HEK293 (cell line): Measurements from ENCODE around the gene PHYH.

Experiments used
- CTCF ChIA-PET: fragments of 350-600 bp; formaldehyde crosslinking; extraction: SDS; loops from one replicate; lab custom pipeline; 2021; ENCODE audit warnings: antibody characterized with exemption; lab: Yijun Ruan, JAX
- POLR2A ChIA-PET: fragments of 300-600 bp; formaldehyde crosslinking; extraction: SDS; loops from one replicate; lab custom pipeline; 2020; ENCODE audit warnings: antibody characterized with exemption, inconsistent platforms; lab: Yijun Ruan, JAX
- H3K27ac ChIP-seq: fragments of 200-500 bp; sonication (Bioruptor generic); 2 replicates; pipeline ENCODE4 v1.5.1; 2014; ENCODE audit warnings: low read depth, low read length, control low read depth, inconsistent platforms; ENCODE audit errors: extremely low read depth
- H3K36me3 ChIP-seq, 2 experiments: fragments of 200-500 bp in 1 of 2; sonication (Bioruptor generic) in 1 of 2; 1 replicate in 1 of 2; 2 replicates in 1 of 2; pipeline ENCODE4 v1.5.1; 2014 to 2017; ENCODE audit warnings: inconsistent platforms in 2 of 2, low read length in 2 of 2; ENCODE audit not compliant: control insufficient read depth in 2 of 2, insufficient read depth in 1 of 2
- H3K4me1 ChIP-seq: fragments of 200-500 bp; sonication (Bioruptor generic); 2 replicates; pipeline ENCODE4 v1.5.1; 2014; ENCODE audit warnings: mild to moderate bottlenecking, low read length, inconsistent platforms; ENCODE audit not compliant: control insufficient read depth, insufficient read depth
- H3K4me3 ChIP-seq: 2 replicates; pipeline ENCODE4 v1.5.1; 2011; ENCODE audit warnings: low read depth, mild to moderate bottlenecking, control low read depth, low read length, moderate library complexity
- H3K9me3 ChIP-seq: fragments of 200-500 bp; sonication (Bioruptor generic); 2 replicates; pipeline ENCODE4 v1.5.1; 2014; ENCODE audit warnings: low read depth, low read length, inconsistent platforms; ENCODE audit not compliant: control insufficient read depth, insufficient read depth
- GLI4 ChIP-seq: fragments of 450-650 bp; formaldehyde crosslinking; IDR thresholded peaks from 2 replicates; pipeline ENCODE4 v1.5.1; 2016; ENCODE audit warnings: missing biosample characterization, missing genetic modification characterization
- PATZ1 ChIP-seq: fragments of 450-650 bp; formaldehyde crosslinking; IDR thresholded peaks from 2 replicates; pipeline ENCODE4 v1.5.1; 2016; ENCODE audit warnings: missing biosample characterization, missing genetic modification characterization
- PRDM4 ChIP-seq: fragments of 450-650 bp; formaldehyde crosslinking; IDR thresholded peaks from 2 replicates; pipeline ENCODE4 v1.5.1; 2017; ENCODE audit warnings: missing biosample characterization, missing genetic modification characterization
- YY1 ChIP-seq: fragments of 450-650 bp; formaldehyde crosslinking; IDR thresholded peaks from 2 replicates; pipeline ENCODE4 v1.5.1; 2018; ENCODE audit warnings: missing biosample characterization, missing genetic modification characterization
- ZBTB49 ChIP-seq: fragments of 450-650 bp; formaldehyde crosslinking; IDR thresholded peaks from 2 replicates; pipeline ENCODE4 v1.5.1; 2016; ENCODE audit warnings: missing biosample characterization, missing genetic modification characterization, low read depth
- ZBTB6 ChIP-seq: fragments of 450-650 bp; formaldehyde crosslinking; IDR thresholded peaks from 2 replicates; pipeline ENCODE4 v1.5.1; 2017; ENCODE audit warnings: missing biosample characterization, missing genetic modification characterization
- ZNF146 ChIP-seq: fragments of 450-650 bp; formaldehyde crosslinking; IDR thresholded peaks from 2 replicates; pipeline ENCODE4 v1.5.1; 2016; ENCODE audit warnings: missing biosample characterization, missing genetic modification characterization
- ZNF248 ChIP-seq: fragments of 450-650 bp; formaldehyde crosslinking; IDR thresholded peaks from 2 replicates; pipeline ENCODE4 v1.5.1; 2017; ENCODE audit warnings: missing biosample characterization, missing genetic modification characterization
- ZNF274 ChIP-seq, 2 experiments: fragments of 200-500 bp in 1 of 2; fragments of 450-650 bp in 1 of 2; sonication (Bioruptor generic) in 1 of 2; formaldehyde crosslinking in 1 of 2; IDR thresholded peaks; 2 replicates each; pipeline versions ENCODE4 v1.5.1 to v1.6.1; 2014 to 2016; ENCODE audit warnings: borderline replicate concordance in 1 of 2, inconsistent platforms in 1 of 2, low read length in 1 of 2, missing biosample characterization in 1 of 2, missing genetic modification characterization in 1 of 2
- ZNF48 ChIP-seq: fragments of 450-650 bp; formaldehyde crosslinking; IDR thresholded peaks from 2 replicates; pipeline ENCODE4 v1.5.1; 2016; ENCODE audit warnings: missing biosample characterization, missing genetic modification characterization
- ZNF585B ChIP-seq: fragments of 450-650 bp; formaldehyde crosslinking; IDR thresholded peaks from 2 replicates; pipeline ENCODE4 v1.5.1; 2016; ENCODE audit warnings: missing biosample characterization, missing genetic modification characterization
- ZNF785 ChIP-seq: fragments of 450-650 bp; formaldehyde crosslinking; IDR thresholded peaks from 2 replicates; pipeline ENCODE4 v1.5.1; 2016; ENCODE audit warnings: missing biosample characterization, missing genetic modification characterization
- TF ChIP-seq, protein P1 (sequence below): fragments of 450-650 bp; formaldehyde crosslinking; IDR thresholded peaks from 2 replicates; pipeline ENCODE4 v1.5.1; 2016; ENCODE audit warnings: missing biosample characterization, missing genetic modification characterization
- TF ChIP-seq, protein P2 (sequence below): fragments of 450-650 bp; formaldehyde crosslinking; conservative IDR thresholded peaks from 2 replicates; pipeline ENCODE4 v1.5.1; 2016; ENCODE audit warnings: low read depth, missing biosample characterization, missing genetic modification characterization
- TF ChIP-seq, protein P3 (sequence below): fragments of 450-650 bp; IDR thresholded peaks from 2 replicates; pipeline ENCODE4 v1.5.1; 2018; ENCODE audit warnings: missing biosample characterization, missing genetic modification characterization

Gene PHYH

DNA sequence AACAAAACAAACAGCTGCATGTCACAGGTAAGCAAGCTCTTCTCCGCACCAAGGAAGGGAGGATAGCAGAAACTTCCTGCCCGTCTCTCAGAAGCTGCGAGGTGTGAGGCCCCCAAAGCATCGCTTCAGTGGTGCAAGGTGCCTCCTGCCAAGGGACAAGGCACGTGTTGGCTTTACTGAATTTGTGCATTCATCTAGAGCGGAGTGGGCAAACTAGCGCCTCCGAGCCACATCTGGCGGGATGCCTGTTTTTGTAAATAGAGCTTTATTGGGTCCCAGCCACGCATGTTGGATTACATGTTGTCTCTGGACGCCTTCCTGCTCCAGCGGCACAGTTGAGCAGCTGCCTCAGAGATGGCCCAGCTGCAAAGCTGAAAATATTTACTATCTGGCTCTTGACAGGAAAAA is 27.7 kb downstream of the PHYH start:
- no peak overlapping the region for H3K27ac ChIP-seq
- ChIA-PET POLR2A (interaction anchor here (0.6 to 2.1 kb wide), 2 partner anchors 27 to 31 kb away, joined by 4 to 5 read pairs; partner anchors contain the start of gene PHYH), CTCF (interaction anchor here (0.7 to 1.3 kb wide), 4 partner anchors 15 to 105 kb away, joined by 3 to 4 read pairs (median 3); no protein-coding TSS in a partner anchor)
- no peaks in the 10 kb centered on the region for H3K36me3 ChIP-seq
- H3K9me3 ChIP-seq, result no peaks in the 10 kb centered on the region
- TF ChIP-seq ZBTB6 (tag by site-specific recombination), result no peak
- no peak for TF ChIP-seq ZNF248 (tag by site-specific recombination)
- TF ChIP-seq PRDM4 (tag by site-specific recombination), result no peak
- no peak for TF ChIP-seq ZNF274 (IDR thresholded peaks at IDR 0.05; ENCODE audit: low read length)
- no peak for TF ChIP-seq ZNF274 (tag by site-specific recombination; IDR thresholded peaks at IDR 0.05; ENCODE audit: borderline replicate concordance)
- TF ChIP-seq YY1 (tag by site-specific recombination), result no peak
- no peak for TF ChIP-seq ZNF146 (tag by site-specific recombination)
- TF ChIP-seq ZBTB49, result no peak
- TF ChIP-seq ZNF585B (tag by site-specific recombination), result no peak
- TF ChIP-seq PATZ1 (tag by site-specific recombination), result no peak
- TF ChIP-seq, protein P1, sequence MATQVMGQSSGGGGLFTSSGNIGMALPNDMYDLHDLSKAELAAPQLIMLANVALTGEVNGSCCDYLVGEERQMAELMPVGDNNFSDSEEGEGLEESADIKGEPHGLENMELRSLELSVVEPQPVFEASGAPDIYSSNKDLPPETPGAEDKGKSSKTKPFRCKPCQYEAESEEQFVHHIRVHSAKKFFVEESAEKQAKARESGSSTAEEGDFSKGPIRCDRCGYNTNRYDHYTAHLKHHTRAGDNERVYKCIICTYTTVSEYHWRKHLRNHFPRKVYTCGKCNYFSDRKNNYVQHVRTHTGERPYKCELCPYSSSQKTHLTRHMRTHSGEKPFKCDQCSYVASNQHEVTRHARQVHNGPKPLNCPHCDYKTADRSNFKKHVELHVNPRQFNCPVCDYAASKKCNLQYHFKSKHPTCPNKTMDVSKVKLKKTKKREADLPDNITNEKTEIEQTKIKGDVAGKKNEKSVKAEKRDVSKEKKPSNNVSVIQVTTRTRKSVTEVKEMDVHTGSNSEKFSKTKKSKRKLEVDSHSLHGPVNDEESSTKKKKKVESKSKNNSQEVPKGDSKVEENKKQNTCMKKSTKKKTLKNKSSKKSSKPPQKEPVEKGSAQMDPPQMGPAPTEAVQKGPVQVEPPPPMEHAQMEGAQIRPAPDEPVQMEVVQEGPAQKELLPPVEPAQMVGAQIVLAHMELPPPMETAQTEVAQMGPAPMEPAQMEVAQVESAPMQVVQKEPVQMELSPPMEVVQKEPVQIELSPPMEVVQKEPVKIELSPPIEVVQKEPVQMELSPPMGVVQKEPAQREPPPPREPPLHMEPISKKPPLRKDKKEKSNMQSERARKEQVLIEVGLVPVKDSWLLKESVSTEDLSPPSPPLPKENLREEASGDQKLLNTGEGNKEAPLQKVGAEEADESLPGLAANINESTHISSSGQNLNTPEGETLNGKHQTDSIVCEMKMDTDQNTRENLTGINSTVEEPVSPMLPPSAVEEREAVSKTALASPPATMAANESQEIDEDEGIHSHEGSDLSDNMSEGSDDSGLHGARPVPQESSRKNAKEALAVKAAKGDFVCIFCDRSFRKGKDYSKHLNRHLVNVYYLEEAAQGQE (tag by site-specific recombination), result no peak
- H3K4me3 ChIP-seq, result no peak overlapping the region
- H3K4me1 ChIP-seq, result no peaks in the 10 kb centered on the region

- ChIA-PET POLR2A (interaction anchor here (2.1 kb wide), 1 partner anchor 28 kb away, joined by 4 read pairs; the partner anchor contains the start of gene PHYH), CTCF (interaction anchor here (0.7 to 1.1 kb wide), 4 partner anchors 8 to 105 kb away, joined by 3 to 4 read pairs (median 4); no protein-coding TSS in a partner anchor)
- Histone ChIP-seq H3K27ac (no peak overlapping the region), H3K4me1 (no peaks in the 10 kb centered on the region), H3K9me3 (no peaks in the 10 kb centered on the region), H3K4me3 (no peak overlapping the region), H3K36me3 (no peaks in the 10 kb centered on the region)
- no peak for TF ChIP-seq ZNF785 (tag by site-specific recombination)
- TF ChIP-seq, protein P2, sequence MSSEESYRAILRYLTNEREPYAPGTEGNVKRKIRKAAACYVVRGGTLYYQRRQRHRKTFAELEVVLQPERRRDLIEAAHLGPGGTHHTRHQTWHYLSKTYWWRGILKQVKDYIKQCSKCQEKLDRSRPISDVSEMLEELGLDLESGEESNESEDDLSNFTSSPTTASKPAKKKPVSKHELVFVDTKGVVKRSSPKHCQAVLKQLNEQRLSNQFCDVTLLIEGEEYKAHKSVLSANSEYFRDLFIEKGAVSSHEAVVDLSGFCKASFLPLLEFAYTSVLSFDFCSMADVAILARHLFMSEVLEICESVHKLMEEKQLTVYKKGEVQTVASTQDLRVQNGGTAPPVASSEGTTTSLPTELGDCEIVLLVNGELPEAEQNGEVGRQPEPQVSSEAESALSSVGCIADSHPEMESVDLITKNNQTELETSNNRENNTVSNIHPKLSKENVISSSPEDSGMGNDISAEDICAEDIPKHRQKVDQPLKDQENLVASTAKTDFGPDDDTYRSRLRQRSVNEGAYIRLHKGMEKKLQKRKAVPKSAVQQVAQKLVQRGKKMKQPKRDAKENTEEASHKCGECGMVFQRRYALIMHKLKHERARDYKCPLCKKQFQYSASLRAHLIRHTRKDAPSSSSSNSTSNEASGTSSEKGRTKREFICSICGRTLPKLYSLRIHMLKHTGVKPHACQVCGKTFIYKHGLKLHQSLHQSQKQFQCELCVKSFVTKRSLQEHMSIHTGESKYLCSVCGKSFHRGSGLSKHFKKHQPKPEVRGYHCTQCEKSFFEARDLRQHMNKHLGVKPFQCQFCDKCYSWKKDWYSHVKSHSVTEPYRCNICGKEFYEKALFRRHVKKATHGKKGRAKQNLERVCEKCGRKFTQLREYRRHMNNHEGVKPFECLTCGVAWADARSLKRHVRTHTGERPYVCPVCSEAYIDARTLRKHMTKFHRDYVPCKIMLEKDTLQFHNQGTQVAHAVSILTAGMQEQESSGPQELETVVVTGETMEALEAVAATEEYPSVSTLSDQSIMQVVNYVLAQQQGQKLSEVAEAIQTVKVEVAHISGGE (tag by site-specific recombination), result no peak
- TF ChIP-seq, protein P3, sequence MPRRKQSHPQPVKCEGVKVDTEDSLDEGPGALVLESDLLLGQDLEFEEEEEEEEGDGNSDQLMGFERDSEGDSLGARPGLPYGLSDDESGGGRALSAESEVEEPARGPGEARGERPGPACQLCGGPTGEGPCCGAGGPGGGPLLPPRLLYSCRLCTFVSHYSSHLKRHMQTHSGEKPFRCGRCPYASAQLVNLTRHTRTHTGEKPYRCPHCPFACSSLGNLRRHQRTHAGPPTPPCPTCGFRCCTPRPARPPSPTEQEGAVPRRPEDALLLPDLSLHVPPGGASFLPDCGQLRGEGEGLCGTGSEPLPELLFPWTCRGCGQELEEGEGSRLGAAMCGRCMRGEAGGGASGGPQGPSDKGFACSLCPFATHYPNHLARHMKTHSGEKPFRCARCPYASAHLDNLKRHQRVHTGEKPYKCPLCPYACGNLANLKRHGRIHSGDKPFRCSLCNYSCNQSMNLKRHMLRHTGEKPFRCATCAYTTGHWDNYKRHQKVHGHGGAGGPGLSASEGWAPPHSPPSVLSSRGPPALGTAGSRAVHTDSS, result no peak
- TF ChIP-seq ZNF48 (tag by site-specific recombination), result no peak
- TF ChIP-seq GLI4, result no peak
These were observed 28.2 kb downstream of the PHYH start for GRCh38 chr10:13271552-13272163.
